Panc1 (cell line): ENCODE measurements around the gene ALOX5AP. TPM values are rescaled to one million over a fixed set of nuclear protein-coding genes. Genes with fewer than 3 reads are reported as not detected.

Source experiments
- ATAC-seq: fragments of 200-7000 bp; cut with Tn5 transposase; 2 replicates; pipeline ENCODE4 v1.9.1; 2020; ENCODE audit warnings: mild to moderate bottlenecking, moderate library complexity
- BruUV-seq: library from RNA; stranded (reverse); fragments of 400-500 nt; replicated peaks from 2 replicates; lab custom pipeline; 2021; lab: Mats Ljungman, UMichigan
- CTCF ChIA-PET: fragments of 300-600 bp; sonication (Branson Sonifier 250); formaldehyde crosslinking; loops from one replicate; lab custom pipeline; 2022; ENCODE audit warnings: antibody characterized with exemption; lab: Charles Lee
- POLR2A ChIA-PET: fragments of 300-600 bp; sonication (Branson Sonifier 250); formaldehyde crosslinking; loops from one replicate; lab custom pipeline; 2022; ENCODE audit warnings: antibody characterized with exemption; lab: Charles Lee
- DNase-seq: peaks from one replicate; pipeline ENCODE4 v3.0.0-alpha.2; 2010; ENCODE audit warnings: low read depth, low spot score
- H3K27ac ChIP-seq: 2 replicates; pipeline ENCODE4 v1.5.1; 2011; ENCODE audit warnings: mild to moderate bottlenecking, low read length, inconsistent platforms
- H3K27me3 ChIP-seq: fragments of 200-500 bp; sonication (Bioruptor generic); 2 replicates; pipeline ENCODE4 v1.6.0; 2014; ENCODE audit warnings: low read length, inconsistent platforms; ENCODE audit not compliant: control insufficient read depth, insufficient read depth
- H3K36me3 ChIP-seq: fragments of 200-500 bp; sonication (Bioruptor generic); 2 replicates; pipeline ENCODE4 v1.5.1; 2014; ENCODE audit warnings: inconsistent platforms, mild to moderate bottlenecking, low read length, moderate library complexity; ENCODE audit not compliant: control insufficient read depth, insufficient read depth
- H3K4me1 ChIP-seq: 2 replicates; pipeline ENCODE4 v1.5.1; 2011; ENCODE audit warnings: inconsistent platforms, mild to moderate bottlenecking, low read length, moderate library complexity; ENCODE audit not compliant: control insufficient read depth, insufficient read depth
- H3K4me3 ChIP-seq, 2 experiments: 2 replicates each; pipeline ENCODE4 v1.5.1; 2011 to 2012; ENCODE audit warnings: low read depth in 2 of 2, low read length in 2 of 2, mild to moderate bottlenecking in 2 of 2, inconsistent platforms in 1 of 2, moderate library complexity in 1 of 2
- H3K9me3 ChIP-seq: fragments of 200-500 bp; sonication (Bioruptor generic); 2 replicates; pipeline ENCODE4 v1.5.1; 2014; ENCODE audit warnings: low read depth, mild to moderate bottlenecking, inconsistent platforms, low read length, moderate library complexity; ENCODE audit not compliant: control insufficient read depth, insufficient read depth
- POLR2AphosphoS5 ChIP-seq: IDR thresholded peaks from 2 replicates; pipeline ENCODE4 v1.6.1; 2012; ENCODE audit warnings: mild to moderate bottlenecking, low read depth, low read length, moderate library complexity
- SIN3A ChIP-seq: IDR thresholded peaks from 2 replicates; pipeline ENCODE4 v1.6.1; 2012; ENCODE audit warnings: low read depth, mild to moderate bottlenecking, low read length, moderate library complexity, borderline replicate concordance; ENCODE audit not compliant: insufficient read depth
- TCF7L2 ChIP-seq: IDR thresholded peaks from 2 replicates; pipeline ENCODE4 v1.6.1; 2011; ENCODE audit warnings: mild to moderate bottlenecking, low read depth, low read length, inconsistent platforms
- in situ Hi-C: cut with HindIII; loops from 2 replicates; pipeline ENCODE4 v1.10.0; 2016; ENCODE audit warnings: low sequenced_read_pairs, low pct_unique_long_range_greater_than_20kb
- intact Hi-C: fragments of 100-400 bp; cut with micrococcal nuclease; formaldehyde crosslinking; loops from one replicate; pipeline ENCODE4 v1.10.0; 2022; ENCODE audit not compliant: unreplicated experiment
- total RNA-seq: library from RNA; stranded (reverse); gene quantifications from one replicate; pipeline ENCODE4 v1.2.1, GENCODE V29; 2021; ENCODE audit not compliant: unreplicated experiment
- TF ChIP-seq, protein P1 (sequence below): fragments of 450-650 bp; IDR thresholded peaks from 2 replicates; pipeline ENCODE4 v1.5.1; 2017; ENCODE audit warnings: mild to moderate bottlenecking
- TF ChIP-seq, protein P2 (sequence below), 2 experiments: IDR thresholded peaks; 2 replicates each; pipeline ENCODE4 v1.6.1; 2011 to 2012; ENCODE audit warnings: low read depth in 2 of 2, control low read depth in 1 of 2, low read length in 1 of 2, mild to moderate bottlenecking in 1 of 2, moderate library complexity in 1 of 2; ENCODE audit not compliant: insufficient read depth in 1 of 2

The ALOX5AP gene
- total RNA-seq, 1 experiment from 2014 or later, result 2.1 TPM

DNA sequence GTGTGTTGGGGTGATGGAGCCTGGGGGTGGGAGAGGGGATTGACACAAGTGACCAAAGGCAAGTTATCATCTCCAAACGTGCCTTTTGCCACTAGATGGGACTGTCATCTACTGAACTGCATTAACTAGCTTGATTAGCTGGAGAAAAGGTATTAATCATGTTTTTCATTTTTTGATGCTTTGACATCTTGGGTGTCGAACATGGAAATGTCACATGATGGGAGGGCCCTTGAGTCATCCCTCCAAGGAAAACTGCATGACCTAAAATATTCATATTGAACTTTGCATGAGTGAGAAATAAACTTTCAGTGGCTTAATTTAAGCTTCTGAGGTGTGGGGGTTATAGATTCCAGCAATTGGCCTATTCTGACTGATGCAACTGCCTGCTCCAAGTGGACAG, 73.3 kb downstream of the ALOX5AP start:
- in situ Hi-C loops, result no loop called here
- Histone ChIP-seq H3K9me3 (no peaks in the 10 kb centered on the region), H3K4me3 (no peak overlapping the region), H3K27ac (peak overlapping the region; percentile 68; the same call in 1 of the 2 replicates), H3K27me3 (no peaks in the 10 kb centered on the region), H3K36me3 (no peaks in the 10 kb centered on the region), H3K4me1 (peaks cover 24% of the 10 kb centered on the region)
- ChIA-PET CTCF (no interaction called here), POLR2A (no interaction called here)
- no peak for DNase-seq
- no TSS peak for BruUV-seq
- no peak for ATAC-seq
- TF ChIP-seq SIN3A (no peak), TCF7L2 (no peak), POLR2AphosphoS5 (no peak)
- TF ChIP-seq, protein P1, sequence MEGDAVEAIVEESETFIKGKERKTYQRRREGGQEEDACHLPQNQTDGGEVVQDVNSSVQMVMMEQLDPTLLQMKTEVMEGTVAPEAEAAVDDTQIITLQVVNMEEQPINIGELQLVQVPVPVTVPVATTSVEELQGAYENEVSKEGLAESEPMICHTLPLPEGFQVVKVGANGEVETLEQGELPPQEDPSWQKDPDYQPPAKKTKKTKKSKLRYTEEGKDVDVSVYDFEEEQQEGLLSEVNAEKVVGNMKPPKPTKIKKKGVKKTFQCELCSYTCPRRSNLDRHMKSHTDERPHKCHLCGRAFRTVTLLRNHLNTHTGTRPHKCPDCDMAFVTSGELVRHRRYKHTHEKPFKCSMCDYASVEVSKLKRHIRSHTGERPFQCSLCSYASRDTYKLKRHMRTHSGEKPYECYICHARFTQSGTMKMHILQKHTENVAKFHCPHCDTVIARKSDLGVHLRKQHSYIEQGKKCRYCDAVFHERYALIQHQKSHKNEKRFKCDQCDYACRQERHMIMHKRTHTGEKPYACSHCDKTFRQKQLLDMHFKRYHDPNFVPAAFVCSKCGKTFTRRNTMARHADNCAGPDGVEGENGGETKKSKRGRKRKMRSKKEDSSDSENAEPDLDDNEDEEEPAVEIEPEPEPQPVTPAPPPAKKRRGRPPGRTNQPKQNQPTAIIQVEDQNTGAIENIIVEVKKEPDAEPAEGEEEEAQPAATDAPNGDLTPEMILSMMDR, result peak; percentile 26; the same call in 1 of the 2 replicates
- TF ChIP-seq, protein P2, sequence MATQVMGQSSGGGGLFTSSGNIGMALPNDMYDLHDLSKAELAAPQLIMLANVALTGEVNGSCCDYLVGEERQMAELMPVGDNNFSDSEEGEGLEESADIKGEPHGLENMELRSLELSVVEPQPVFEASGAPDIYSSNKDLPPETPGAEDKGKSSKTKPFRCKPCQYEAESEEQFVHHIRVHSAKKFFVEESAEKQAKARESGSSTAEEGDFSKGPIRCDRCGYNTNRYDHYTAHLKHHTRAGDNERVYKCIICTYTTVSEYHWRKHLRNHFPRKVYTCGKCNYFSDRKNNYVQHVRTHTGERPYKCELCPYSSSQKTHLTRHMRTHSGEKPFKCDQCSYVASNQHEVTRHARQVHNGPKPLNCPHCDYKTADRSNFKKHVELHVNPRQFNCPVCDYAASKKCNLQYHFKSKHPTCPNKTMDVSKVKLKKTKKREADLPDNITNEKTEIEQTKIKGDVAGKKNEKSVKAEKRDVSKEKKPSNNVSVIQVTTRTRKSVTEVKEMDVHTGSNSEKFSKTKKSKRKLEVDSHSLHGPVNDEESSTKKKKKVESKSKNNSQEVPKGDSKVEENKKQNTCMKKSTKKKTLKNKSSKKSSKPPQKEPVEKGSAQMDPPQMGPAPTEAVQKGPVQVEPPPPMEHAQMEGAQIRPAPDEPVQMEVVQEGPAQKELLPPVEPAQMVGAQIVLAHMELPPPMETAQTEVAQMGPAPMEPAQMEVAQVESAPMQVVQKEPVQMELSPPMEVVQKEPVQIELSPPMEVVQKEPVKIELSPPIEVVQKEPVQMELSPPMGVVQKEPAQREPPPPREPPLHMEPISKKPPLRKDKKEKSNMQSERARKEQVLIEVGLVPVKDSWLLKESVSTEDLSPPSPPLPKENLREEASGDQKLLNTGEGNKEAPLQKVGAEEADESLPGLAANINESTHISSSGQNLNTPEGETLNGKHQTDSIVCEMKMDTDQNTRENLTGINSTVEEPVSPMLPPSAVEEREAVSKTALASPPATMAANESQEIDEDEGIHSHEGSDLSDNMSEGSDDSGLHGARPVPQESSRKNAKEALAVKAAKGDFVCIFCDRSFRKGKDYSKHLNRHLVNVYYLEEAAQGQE (IDR thresholded peaks at IDR 0.05; ENCODE audit: insufficient read depth in 1 of 2, low read depth in 2 of 2, low read length in 1 of 2), result no peak
- intact Hi-C loops, result loop anchor here (10.0 kb wide), 1 partner anchor 236 kb away; no protein-coding TSS in a partner anchor

DNA sequence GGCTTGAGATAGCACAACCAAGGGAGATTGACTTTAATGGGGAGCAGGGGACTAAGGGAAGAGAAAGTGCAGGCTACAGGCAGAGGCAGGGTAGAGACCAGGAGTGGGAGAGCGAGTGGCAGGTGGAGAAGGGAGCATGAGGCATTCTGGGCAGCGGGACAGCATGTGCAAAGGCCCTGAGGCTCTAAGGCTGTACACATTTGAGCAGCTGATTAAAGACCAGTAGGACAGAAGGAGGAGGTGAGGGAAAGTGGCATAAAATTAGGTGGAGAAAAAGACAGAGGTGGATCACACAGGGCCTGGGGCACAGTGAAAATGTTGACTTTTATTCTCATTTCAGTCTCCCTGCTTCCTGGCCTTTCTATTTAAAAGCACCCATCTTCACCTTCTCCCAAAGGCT, 74.4 kb downstream of the ALOX5AP start:
- ATAC-seq (no peak), DNase-seq (no peak)
- ChIA-PET CTCF (no interaction called here), POLR2A (no interaction called here)
- in situ Hi-C loops (no loop called here), intact Hi-C loops (loop anchor here (10.0 kb wide), 1 partner anchor 235 kb away; no protein-coding TSS in a partner anchor)
- TF ChIP-seq TCF7L2, result no peak
- H3K27ac ChIP-seq, result peak overlapping the region; percentile 77
- H3K4me1 ChIP-seq, result peaks cover 17% of the 10 kb centered on the region
- H3K9me3 ChIP-seq, result no peaks in the 10 kb centered on the region
- H3K36me3 ChIP-seq, result no peaks in the 10 kb centered on the region
- no peaks in the 10 kb centered on the region for H3K27me3 ChIP-seq
- H3K4me3 ChIP-seq, result no peak overlapping the region
- no TSS peak for BruUV-seq

DNA sequence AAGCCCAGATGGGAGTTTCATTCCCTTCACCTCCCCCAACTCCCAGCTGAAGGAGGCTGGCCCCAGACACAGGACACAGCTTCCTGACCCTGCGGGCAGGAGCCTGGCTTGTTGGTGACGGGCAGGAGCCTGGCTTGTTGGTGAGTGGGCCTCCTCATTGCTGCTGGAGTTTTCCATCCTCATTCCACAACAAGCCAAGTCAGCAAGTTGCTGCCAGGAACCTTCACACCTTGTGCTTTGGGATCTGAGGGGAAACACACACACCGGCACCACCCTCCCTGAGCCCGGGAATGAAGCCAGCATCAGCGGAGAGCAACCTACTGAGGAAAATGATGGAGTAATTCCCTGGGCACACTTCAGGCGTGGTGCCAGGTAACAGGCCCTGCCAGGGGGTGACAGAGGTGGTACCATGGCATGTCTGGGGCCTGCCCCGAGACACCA, 74.9 kb downstream of the ALOX5AP start:
- CTCF ChIA-PET, result no interaction called here
- ATAC-seq, result no peak
- no peak overlapping the region for H3K4me3 ChIP-seq
- no peak for DNase-seq
- intact Hi-C loops, result no loop called here
- peaks cover 12% of the 10 kb centered on the region for H3K4me1 ChIP-seq
- BruUV-seq, result no TSS peak
- H3K27me3 ChIP-seq, result no peaks in the 10 kb centered on the region
- H3K9me3 ChIP-seq, result no peaks in the 10 kb centered on the region
- H3K36me3 ChIP-seq, result no peaks in the 10 kb centered on the region
- POLR2A ChIA-PET, result no interaction called here
- H3K27ac ChIP-seq, result peak overlapping the region; percentile 77
- TF ChIP-seq, protein P1, result no peak
- TF ChIP-seq TCF7L2 (no peak), POLR2AphosphoS5 (no peak), SIN3A (no peak)
- TF ChIP-seq, protein P2 (IDR thresholded peaks at IDR 0.05; ENCODE audit: insufficient read depth in 1 of 2, low read depth in 2 of 2, low read length in 1 of 2), result no peak
- in situ Hi-C loops, result no loop called here
